IMR-90 (cell line): Measurements from ENCODE around the gene B2M. TPM values are rescaled to one million over a fixed set of nuclear protein-coding genes. Genes with fewer than 3 reads are reported as not detected.

Source experiments
- ATAC-seq: fragments of 200-7000 bp; cut with Tn5 transposase; 2 replicates; pipeline ENCODE4 v1.9.1; 2020; ENCODE audit warnings: low read depth, mild to moderate bottlenecking, moderate library complexity
- BruUV-seq: library from RNA; stranded (reverse); fragments of 400-500 nt; replicated peaks from 2 replicates; lab custom pipeline; 2021; lab: Mats Ljungman, UMichigan
- CTCF ChIA-PET: fragments of 300-600 bp; formaldehyde crosslinking; extraction: SDS; loops from one replicate; lab custom pipeline; 2021; ENCODE audit warnings: antibody characterized with exemption; lab: Yijun Ruan, JAX
- POLR2A ChIA-PET: fragments of 300-600 bp; sonication (Branson Sonifier 250); formaldehyde crosslinking; loops from one replicate; lab custom pipeline; 2022; ENCODE audit warnings: antibody characterized with exemption; ENCODE audit not compliant: unreplicated experiment; lab: Charles Lee
- DNase-seq: peaks from one replicate; pipeline ENCODE4 v3.0.0; 2013
- H2AFZ ChIP-seq: replicated peaks from 2 replicates; pipeline ENCODE3; 2013; ENCODE audit warnings: low read length, mild to moderate bottlenecking; ENCODE audit not compliant: poor library complexity
- H2AK5ac ChIP-seq: 2 replicates; pipeline ENCODE4 v1.6.1; 2013; ENCODE audit warnings: low read depth, low read length, inconsistent platforms
- H2AK9ac ChIP-seq: replicated peaks from 2 replicates; pipeline ENCODE3; 2013; ENCODE audit warnings: mild to moderate bottlenecking, low read depth, low read length, moderate library complexity; ENCODE audit not compliant: poor library complexity
- H2BK120ac ChIP-seq: 2 replicates; pipeline ENCODE4 v1.6.1; 2013; ENCODE audit warnings: low read depth, low read length, inconsistent platforms
- H2BK15ac ChIP-seq: 3 replicates; pipeline ENCODE4 v1.6.1; 2013; ENCODE audit warnings: low read depth, low read length, inconsistent platforms
- H2BK20ac ChIP-seq: 2 replicates; pipeline ENCODE4 v1.6.1; 2013; ENCODE audit warnings: low read depth, mild to moderate bottlenecking, inconsistent platforms, low read length, moderate library complexity
- H2BK5ac ChIP-seq: 2 replicates; pipeline ENCODE4 v1.6.1; 2013; ENCODE audit warnings: mild to moderate bottlenecking, low read depth, low read length, inconsistent platforms; ENCODE audit not compliant: poor library complexity, severe bottlenecking
- H3K14ac ChIP-seq: replicated peaks from 2 replicates; pipeline ENCODE4 v1.6.1; 2013; ENCODE audit warnings: low read depth, low read length, inconsistent platforms
- H3K18ac ChIP-seq: 2 replicates; pipeline ENCODE4 v1.6.1; 2013; ENCODE audit warnings: low read depth, low read length, control low read depth
- H3K23ac ChIP-seq: 2 replicates; pipeline ENCODE4 v1.6.1; 2013; ENCODE audit warnings: low read depth, low read length, inconsistent platforms
- H3K27ac ChIP-seq: 2 replicates; pipeline ENCODE4 v1.5.1; 2013; ENCODE audit warnings: mild to moderate bottlenecking, control low read depth, low read length; ENCODE audit not compliant: insufficient read depth
- H3K27me3 ChIP-seq: 2 replicates; pipeline ENCODE4 v1.6.1; 2013; ENCODE audit warnings: low read length; ENCODE audit not compliant: control insufficient read depth, insufficient read depth
- H3K36me3 ChIP-seq: 2 replicates; pipeline ENCODE4 v1.6.1; 2013; ENCODE audit warnings: low read length, mixed read lengths; ENCODE audit not compliant: control insufficient read depth, insufficient read depth
- H3K4ac ChIP-seq: 2 replicates; pipeline ENCODE4 v1.6.1; 2013; ENCODE audit warnings: low read depth, low read length, inconsistent platforms
- H3K4me1 ChIP-seq: 2 replicates; pipeline ENCODE4 v1.6.1; 2013; ENCODE audit warnings: low read length, mixed read lengths; ENCODE audit not compliant: control insufficient read depth, insufficient read depth
- H3K4me2 ChIP-seq: 2 replicates; pipeline ENCODE4 v1.6.1; 2013; ENCODE audit warnings: low read depth, mild to moderate bottlenecking, control low read depth, low read length, moderate library complexity
- H3K4me3 ChIP-seq: 2 replicates; pipeline ENCODE4 v1.5.1; 2013; ENCODE audit warnings: low read depth, mild to moderate bottlenecking, control low read depth, low read length, moderate library complexity; ENCODE audit not compliant: insufficient read depth
- H3K56ac ChIP-seq: 2 replicates; pipeline ENCODE4 v1.6.1; 2013; ENCODE audit warnings: low read length, inconsistent platforms; ENCODE audit not compliant: insufficient read depth; ENCODE audit errors: extremely low read depth
- H3K79me1 ChIP-seq, 2 experiments: 2 replicates each; pipeline ENCODE4 v1.6.1; 2013; ENCODE audit warnings: low read length in 2 of 2, inconsistent platforms in 1 of 2, low read depth in 1 of 2
- H3K9ac ChIP-seq: 2 replicates; pipeline ENCODE4 v1.6.1; 2013; ENCODE audit warnings: low read depth, low read length, control low read depth
- H3K9me1 ChIP-seq: 2 replicates; pipeline ENCODE4 v1.6.1; 2013; ENCODE audit warnings: low read length, inconsistent platforms; ENCODE audit not compliant: insufficient read depth
- H3K9me3 ChIP-seq: 2 replicates; pipeline ENCODE4 v1.6.1; 2013; ENCODE audit warnings: low read length; ENCODE audit not compliant: control insufficient read depth, insufficient read depth
- H4K20me1 ChIP-seq: 2 replicates; pipeline ENCODE4 v1.6.1; 2013; ENCODE audit warnings: low read length, inconsistent platforms; ENCODE audit not compliant: insufficient read depth
- H4K5ac ChIP-seq: 2 replicates; pipeline ENCODE4 v1.6.1; 2013; ENCODE audit warnings: mild to moderate bottlenecking, low read depth, low read length, control low read depth
- H4K8ac ChIP-seq, 2 experiments: 2 replicates each; pipeline ENCODE4 v1.6.1; 2013; ENCODE audit warnings: low read depth in 2 of 2, low read length in 2 of 2, control low read depth in 1 of 2, inconsistent platforms in 1 of 2
- H4K91ac ChIP-seq: 2 replicates; pipeline ENCODE4 v1.6.1; 2013; ENCODE audit warnings: low read depth, low read length, inconsistent platforms; ENCODE audit not compliant: insufficient read depth
- BHLHE40 ChIP-seq: fragments of 150-350 bp; IDR thresholded peaks from 2 replicates; pipeline ENCODE4 v1.6.1; 2016; ENCODE audit warnings: mild to moderate bottlenecking, low read depth, low read length
- CEBPB ChIP-seq: IDR thresholded peaks from 2 replicates; pipeline ENCODE4 v1.6.1; 2012; ENCODE audit warnings: low read depth, low read length, improper control_type of control experiment
- CHD1 ChIP-seq: IDR thresholded peaks from 2 replicates; pipeline ENCODE4 v1.6.1; 2012; ENCODE audit warnings: low read depth, low read length, improper control_type of control experiment
- FOS ChIP-seq: fragments of 150-350 bp; IDR thresholded peaks from 2 replicates; pipeline ENCODE4 v1.6.1; 2016; ENCODE audit warnings: low read depth, low read length
- MAFK ChIP-seq: IDR thresholded peaks from 2 replicates; pipeline ENCODE4 v1.6.1; 2012; ENCODE audit warnings: low read depth, low read length, improper control_type of control experiment
- MAZ ChIP-seq: IDR thresholded peaks from 2 replicates; pipeline ENCODE4 v1.6.1; 2012; ENCODE audit warnings: low read depth, mild to moderate bottlenecking, low read length, improper control_type of control experiment, moderate library complexity, borderline replicate concordance
- MXI1 ChIP-seq: IDR thresholded peaks from 2 replicates; pipeline ENCODE4 v1.6.1; 2012; ENCODE audit warnings: low read depth, mild to moderate bottlenecking, low read length, moderate library complexity, borderline replicate concordance
- NFE2L2 ChIP-seq: fragments of 150-350 bp; IDR thresholded peaks from 2 replicates; pipeline ENCODE4 v1.6.1; 2016; ENCODE audit warnings: low read depth, mild to moderate bottlenecking, low read length
- POLR2A ChIP-seq: IDR thresholded peaks from 2 replicates; pipeline ENCODE4 v1.6.1; 2012; ENCODE audit warnings: mild to moderate bottlenecking, low read depth, low read length
- RAD21 ChIP-seq: IDR thresholded peaks from 2 replicates; pipeline ENCODE4 v1.6.1; 2012; ENCODE audit warnings: low read length, improper control_type of control experiment
- RCOR1 ChIP-seq: IDR thresholded peaks from 2 replicates; pipeline ENCODE4 v1.6.1; 2012; ENCODE audit warnings: mild to moderate bottlenecking, low read length, improper control_type of control experiment; ENCODE audit not compliant: insufficient replicate concordance
- RFX5 ChIP-seq: IDR thresholded peaks from 2 replicates; pipeline ENCODE4 v1.8.0; 2012; ENCODE audit warnings: low read depth, mild to moderate bottlenecking, low read length, moderate library complexity
- SMC3 ChIP-seq: fragments of 150-350 bp; IDR thresholded peaks from 2 replicates; pipeline ENCODE4 v1.6.1; 2016; ENCODE audit warnings: low read depth, mild to moderate bottlenecking, antibody characterized with exemption, low read length, moderate library complexity
- WGBS, 2 experiments: methylation state at CpG; one replicate each; pipeline versions ENCODE4 v1.1.5 to v1.1.7; 2013; ENCODE audit warnings: missing lambda C conversion rate in 2 of 2; ENCODE audit not compliant: insufficient read length in 1 of 2; ENCODE audit errors: extremely low coverage in 2 of 2; 5-methylcytosine and 5-hydroxymethylcytosine counted together
- dilution Hi-C: fragments of 300-500 bp; cut with HindIII; formaldehyde crosslinking; loops from one replicate; pipeline ENCODE4 v1.14.3; 2018; ENCODE audit warnings: low sequenced_read_pairs; ENCODE audit not compliant: unreplicated experiment
- in situ Hi-C: fragments of 300-500 bp; cut with MboI; formaldehyde crosslinking; loops from 3 replicates; pipeline ENCODE4 v1.14.3; 2019; ENCODE audit warnings: low sequenced_read_pairs, inconsistent platforms, mixed read lengths
- intact Hi-C: fragments of 100-400 bp; cut with micrococcal nuclease; formaldehyde crosslinking; loops from 2 replicates; pipeline ENCODE4 v1.10.0; 2022
- polyA plus RNA-seq, 3 experiments: library from polyadenylated mRNA; depleted of rRNA; stranded (reverse); fragments of >200 nt; gene quantifications; 2 replicates each; pipeline ENCODE4 v1.2.3, GENCODE V29; 2012; ENCODE audit warnings: low replicate concordance in 1 of 3
- total RNA-seq: library from RNA; depleted of rRNA; stranded (reverse); fragments of >200 nt; gene quantifications from 2 replicates; pipeline ENCODE4 v1.2.3, GENCODE V29; 2012
- TF ChIP-seq, protein P1 (sequence below): fragments of 150-350 bp; IDR thresholded peaks from 2 replicates; pipeline ENCODE4 v1.6.1; 2017; ENCODE audit warnings: mild to moderate bottlenecking, antibody characterized with exemption, low read length, low read depth
- TF ChIP-seq, protein P2 (sequence below): conservative IDR thresholded peaks from 2 replicates; pipeline ENCODE4 v1.5.1; 2012; ENCODE audit warnings: mild to moderate bottlenecking, low read depth, low read length, improper control_type of control experiment
- TF ChIP-seq, protein P3 (sequence below): fragments of 150-350 bp; IDR thresholded peaks from 2 replicates; pipeline ENCODE4 v1.6.1; 2016; ENCODE audit warnings: low read depth, mild to moderate bottlenecking, low read length, moderate library complexity, borderline replicate concordance

Gene B2M
- total and polyA plus RNA-seq, 2 of the 4 experiments (the other 2 are of a cell fraction): 895 to 3,394 TPM

DNA sequence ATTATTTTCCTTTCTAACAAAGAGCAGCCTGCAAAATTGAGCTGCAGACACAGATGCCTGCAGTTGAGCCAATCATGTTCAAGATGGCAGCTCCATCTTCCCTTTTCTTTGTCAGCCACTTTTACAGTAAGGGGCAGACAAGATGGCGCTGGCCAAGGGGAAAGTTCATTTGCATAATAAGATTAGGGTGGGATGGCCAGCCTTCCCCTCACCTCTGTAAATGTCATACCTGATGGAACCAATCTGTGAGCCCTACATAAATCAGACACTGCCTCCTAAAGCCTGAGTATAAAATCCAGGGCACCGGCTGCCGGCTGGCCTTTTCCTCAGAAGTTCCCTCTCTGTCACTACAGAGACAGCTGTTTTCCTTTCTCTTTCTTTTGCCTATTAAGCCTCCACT, 16.0 kb upstream of the B2M start:
- ATAC-seq: no peak; the same call in 1 of the 2 replicates
- in situ Hi-C loops: no loop called here
- no peaks in the 10 kb centered on the region for H3K9me3 ChIP-seq

More for the DNA sequence above, 16.0 kb upstream of the B2M start:
- Histone ChIP-seq H3K27ac (no peak overlapping the region), H3K36me3 (no peaks in the 10 kb centered on the region), H4K8ac (no peak overlapping the region), H3K18ac (no peak overlapping the region), H2BK15ac (no peak overlapping the region), H3K79me1 (no peaks in the 10 kb centered on the region), H4K5ac (no peak overlapping the region), H3K9ac (no peak overlapping the region), H3K14ac (no peak overlapping the region), H2BK120ac (no peak overlapping the region), H3K4me3 (no peak overlapping the region), H3K56ac (no peak overlapping the region), H3K27me3 (peaks cover 9% of the 10 kb centered on the region), H2AFZ (no peak overlapping the region), H3K23ac (no peak overlapping the region), H2AK5ac (no peak overlapping the region), H2AK9ac (no peak overlapping the region), H2BK20ac (no peak overlapping the region), H3K4me1 (no peaks in the 10 kb centered on the region), H3K4me2 (0 out of 2 replicates have a peak overlapping the region, but pooled peaks have one; percentile 46), H4K91ac (no peak overlapping the region), H3K4ac (no peak overlapping the region), H4K20me1 (no peaks in the 10 kb centered on the region), H2BK5ac (no peak overlapping the region), H3K9me1 (no peaks in the 10 kb centered on the region)
- WGBS, 2 experiments: 21% methylated on average over 2 of the region's 3 CpGs; no CpG with 5 or more reads in 1 of the 2 experiments
- POLR2A ChIA-PET: interaction anchor here (0.6 kb wide), 1 partner anchor 8 kb away, joined by 5 read pairs; no protein-coding TSS in a partner anchor
- no peak for DNase-seq
- TF ChIP-seq RFX5: no peak
- TF ChIP-seq FOS: no peak
- no peak for TF ChIP-seq MAZ
- TF ChIP-seq CEBPB: no peak
- TF ChIP-seq, protein P1, sequence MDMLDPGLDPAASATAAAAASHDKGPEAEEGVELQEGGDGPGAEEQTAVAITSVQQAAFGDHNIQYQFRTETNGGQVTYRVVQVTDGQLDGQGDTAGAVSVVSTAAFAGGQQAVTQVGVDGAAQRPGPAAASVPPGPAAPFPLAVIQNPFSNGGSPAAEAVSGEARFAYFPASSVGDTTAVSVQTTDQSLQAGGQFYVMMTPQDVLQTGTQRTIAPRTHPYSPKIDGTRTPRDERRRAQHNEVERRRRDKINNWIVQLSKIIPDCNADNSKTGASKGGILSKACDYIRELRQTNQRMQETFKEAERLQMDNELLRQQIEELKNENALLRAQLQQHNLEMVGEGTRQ: no peak
- no peak for TF ChIP-seq POLR2A
- no peak for TF ChIP-seq MAFK
- TF ChIP-seq BHLHE40: no peak
- TF ChIP-seq NFE2L2: no peak
- no peak for TF ChIP-seq CHD1
- TF ChIP-seq, protein P2, sequence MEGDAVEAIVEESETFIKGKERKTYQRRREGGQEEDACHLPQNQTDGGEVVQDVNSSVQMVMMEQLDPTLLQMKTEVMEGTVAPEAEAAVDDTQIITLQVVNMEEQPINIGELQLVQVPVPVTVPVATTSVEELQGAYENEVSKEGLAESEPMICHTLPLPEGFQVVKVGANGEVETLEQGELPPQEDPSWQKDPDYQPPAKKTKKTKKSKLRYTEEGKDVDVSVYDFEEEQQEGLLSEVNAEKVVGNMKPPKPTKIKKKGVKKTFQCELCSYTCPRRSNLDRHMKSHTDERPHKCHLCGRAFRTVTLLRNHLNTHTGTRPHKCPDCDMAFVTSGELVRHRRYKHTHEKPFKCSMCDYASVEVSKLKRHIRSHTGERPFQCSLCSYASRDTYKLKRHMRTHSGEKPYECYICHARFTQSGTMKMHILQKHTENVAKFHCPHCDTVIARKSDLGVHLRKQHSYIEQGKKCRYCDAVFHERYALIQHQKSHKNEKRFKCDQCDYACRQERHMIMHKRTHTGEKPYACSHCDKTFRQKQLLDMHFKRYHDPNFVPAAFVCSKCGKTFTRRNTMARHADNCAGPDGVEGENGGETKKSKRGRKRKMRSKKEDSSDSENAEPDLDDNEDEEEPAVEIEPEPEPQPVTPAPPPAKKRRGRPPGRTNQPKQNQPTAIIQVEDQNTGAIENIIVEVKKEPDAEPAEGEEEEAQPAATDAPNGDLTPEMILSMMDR: no peak
- TF ChIP-seq RCOR1: no peak
- no peak for TF ChIP-seq MXI1
- TF ChIP-seq, protein P3, sequence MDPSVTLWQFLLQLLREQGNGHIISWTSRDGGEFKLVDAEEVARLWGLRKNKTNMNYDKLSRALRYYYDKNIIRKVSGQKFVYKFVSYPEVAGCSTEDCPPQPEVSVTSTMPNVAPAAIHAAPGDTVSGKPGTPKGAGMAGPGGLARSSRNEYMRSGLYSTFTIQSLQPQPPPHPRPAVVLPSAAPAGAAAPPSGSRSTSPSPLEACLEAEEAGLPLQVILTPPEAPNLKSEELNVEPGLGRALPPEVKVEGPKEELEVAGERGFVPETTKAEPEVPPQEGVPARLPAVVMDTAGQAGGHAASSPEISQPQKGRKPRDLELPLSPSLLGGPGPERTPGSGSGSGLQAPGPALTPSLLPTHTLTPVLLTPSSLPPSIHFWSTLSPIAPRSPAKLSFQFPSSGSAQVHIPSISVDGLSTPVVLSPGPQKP: no peak
- no peak for TF ChIP-seq SMC3
- TF ChIP-seq RAD21: no peak
- dilution Hi-C loops (no loop called here), intact Hi-C loops (no loop called here)
- CTCF ChIA-PET: no interaction called here
- no TSS peak for BruUV-seq
